Measurements from ENCODE around the gene MTA1.

DNA sequence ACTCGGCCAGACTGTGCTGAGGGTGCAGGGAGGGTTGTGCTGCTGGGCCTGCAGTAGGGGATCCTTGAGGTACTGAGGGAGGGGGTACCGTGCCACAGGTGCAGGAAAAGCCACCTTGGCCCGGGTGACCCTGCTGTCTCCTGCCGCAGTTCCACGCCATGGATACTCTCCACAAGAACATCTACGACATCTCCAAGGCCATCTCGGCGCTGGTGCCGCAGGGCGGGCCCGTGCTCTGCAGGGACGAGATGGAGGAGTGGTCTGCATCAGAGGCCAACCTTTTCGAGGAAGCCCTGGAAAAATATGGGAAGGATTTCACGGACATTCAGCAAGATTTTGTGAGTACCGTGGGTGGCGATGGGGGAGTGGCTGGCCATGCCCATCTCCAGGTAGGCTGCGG lies 41.0 kb downstream of the MTA1 start:
- no peak for TF ChIP-seq POLR2A (IDR thresholded peaks at IDR 0.05; ENCODE audit: low read depth, low read length)
- TF ChIP-seq TAF1 (IDR thresholded peaks at IDR 0.05; ENCODE audit: borderline replicate concordance, low read depth, low read length) = no peak
- no peak for TF ChIP-seq POLR2AphosphoS5 (IDR thresholded peaks at IDR 0.05; ENCODE audit: low read depth, low read length)
